ENCODE results near the gene OBI1. TPM values are rescaled to one million over a fixed set of nuclear protein-coding genes. Genes with fewer than 3 reads are reported as not detected.

OBI1 gene
- total and polyA plus RNA-seq, 2 donors (not counting 1 experiment from before 2014, with no cell fraction given) = 10.2 to 11.4 TPM

DNA sequence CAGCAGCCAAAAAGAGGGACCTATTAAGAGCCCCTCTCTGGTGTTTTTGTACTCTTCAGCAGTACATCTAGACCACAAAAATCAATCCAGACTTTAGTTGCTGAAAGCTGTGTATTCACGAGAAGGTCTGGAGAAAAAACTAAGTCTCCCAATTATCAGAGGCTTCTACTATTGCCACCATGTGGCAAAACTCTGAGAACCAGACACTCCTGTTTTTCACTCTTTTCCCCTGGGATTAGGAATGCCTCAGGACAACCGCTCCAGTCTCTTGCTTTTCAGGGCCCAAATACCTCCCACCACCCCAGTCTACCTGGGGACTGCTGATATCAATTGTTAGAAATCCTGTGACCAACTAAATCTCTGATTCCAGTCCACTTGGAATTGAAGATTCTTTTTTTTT lies 30.1 kb upstream of the OBI1 start:
- no peaks in the 10 kb centered on the region for H3K4me1 ChIP-seq (ENCODE audit: control insufficient read depth, extremely low read depth, insufficient read depth, low read length)
- TF ChIP-seq, protein P1, sequence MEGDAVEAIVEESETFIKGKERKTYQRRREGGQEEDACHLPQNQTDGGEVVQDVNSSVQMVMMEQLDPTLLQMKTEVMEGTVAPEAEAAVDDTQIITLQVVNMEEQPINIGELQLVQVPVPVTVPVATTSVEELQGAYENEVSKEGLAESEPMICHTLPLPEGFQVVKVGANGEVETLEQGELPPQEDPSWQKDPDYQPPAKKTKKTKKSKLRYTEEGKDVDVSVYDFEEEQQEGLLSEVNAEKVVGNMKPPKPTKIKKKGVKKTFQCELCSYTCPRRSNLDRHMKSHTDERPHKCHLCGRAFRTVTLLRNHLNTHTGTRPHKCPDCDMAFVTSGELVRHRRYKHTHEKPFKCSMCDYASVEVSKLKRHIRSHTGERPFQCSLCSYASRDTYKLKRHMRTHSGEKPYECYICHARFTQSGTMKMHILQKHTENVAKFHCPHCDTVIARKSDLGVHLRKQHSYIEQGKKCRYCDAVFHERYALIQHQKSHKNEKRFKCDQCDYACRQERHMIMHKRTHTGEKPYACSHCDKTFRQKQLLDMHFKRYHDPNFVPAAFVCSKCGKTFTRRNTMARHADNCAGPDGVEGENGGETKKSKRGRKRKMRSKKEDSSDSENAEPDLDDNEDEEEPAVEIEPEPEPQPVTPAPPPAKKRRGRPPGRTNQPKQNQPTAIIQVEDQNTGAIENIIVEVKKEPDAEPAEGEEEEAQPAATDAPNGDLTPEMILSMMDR (conservative IDR thresholded peaks at IDR 0.05 in 1 of 2, IDR thresholded peaks at IDR 0.05 in 1 of 2; ENCODE audit: low read depth in 1 of 2, low read length in 2 of 2) = no peak
- no peak for TF ChIP-seq EZH2 (IDR thresholded peaks at IDR 0.05; ENCODE audit: low read length, missing control alignments)
- H3K36me3 ChIP-seq (ENCODE audit: control insufficient read depth, insufficient read depth, low read length) = no peaks in the 10 kb centered on the region
- no peaks in the 10 kb centered on the region for H4K20me1 ChIP-seq (ENCODE audit: control insufficient read depth, extremely low read depth, insufficient read depth, low read length)
- H3K27me3 ChIP-seq (ENCODE audit: control insufficient read depth, insufficient read depth, low read length) = no peaks in the 10 kb centered on the region
- no peaks in the 10 kb centered on the region for H3K79me2 ChIP-seq (ENCODE audit: control insufficient read depth, insufficient read depth, low read length)
- peak in 1 of 2 donors; percentile 12 for DNase-seq (ENCODE audit: low read depth in 2 of 2)
- no peak overlapping the region for H3K4me2 ChIP-seq (ENCODE audit: extremely low read depth, insufficient read depth, low read length)
- H3K27ac ChIP-seq (ENCODE audit: insufficient read depth, low read length) = no peak overlapping the region
- no peaks in the 10 kb centered on the region for H3K9me3 ChIP-seq (ENCODE audit: control insufficient read depth, insufficient read depth, low read depth, low read length)
- H2AFZ ChIP-seq (ENCODE audit: low read length) = no peak overlapping the region
- H3K9ac ChIP-seq (ENCODE audit: insufficient read depth, low read length) = no peak overlapping the region
- no peak overlapping the region for H3K4me3 ChIP-seq (replicated peaks in 1 of 4; ENCODE audit: control extremely low read depth in 1 of 4, insufficient read depth in 1 of 4, low read depth in 3 of 4, low read length in 4 of 4)

DNA sequence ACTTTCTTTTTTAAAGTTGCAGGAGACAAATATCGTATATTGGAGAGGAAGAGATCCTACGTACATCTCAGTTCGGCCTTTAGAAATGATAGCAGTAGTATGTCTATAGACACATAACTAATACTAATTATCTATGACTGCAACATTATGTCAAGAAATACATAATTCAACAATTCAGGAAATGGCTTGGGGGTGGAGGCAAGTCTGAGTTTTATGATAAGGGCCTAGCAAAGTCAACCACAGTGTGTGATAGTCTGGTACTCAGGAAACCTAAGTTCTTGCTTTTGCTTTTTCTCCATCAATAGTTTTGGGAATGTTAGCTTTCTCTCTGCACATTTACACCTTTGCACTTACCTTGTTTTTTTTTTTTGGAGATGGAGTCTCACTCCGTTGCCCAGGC lies 27.5 kb upstream of the OBI1 start:
- H3K27ac ChIP-seq (ENCODE audit: insufficient read depth, low read length) = no peak overlapping the region
- H4K20me1 ChIP-seq (ENCODE audit: control insufficient read depth, extremely low read depth, insufficient read depth, low read length) = no peaks in the 10 kb centered on the region
- no peaks in the 10 kb centered on the region for H3K4me1 ChIP-seq (ENCODE audit: control insufficient read depth, extremely low read depth, insufficient read depth, low read length)
- no peaks in the 10 kb centered on the region for H3K36me3 ChIP-seq (ENCODE audit: control insufficient read depth, insufficient read depth, low read length)
- no peaks in the 10 kb centered on the region for H3K79me2 ChIP-seq (ENCODE audit: control insufficient read depth, insufficient read depth, low read length)
- no peak overlapping the region for H3K4me3 ChIP-seq (replicated peaks in 1 of 4; ENCODE audit: control extremely low read depth in 1 of 4, insufficient read depth in 1 of 4, low read depth in 3 of 4, low read length in 4 of 4)
- no peak for DNase-seq (ENCODE audit: low read depth in 2 of 2)
- TF ChIP-seq, protein P1 (conservative IDR thresholded peaks at IDR 0.05 in 1 of 2, IDR thresholded peaks at IDR 0.05 in 1 of 2; ENCODE audit: low read depth in 1 of 2, low read length in 2 of 2) = no peak
- no peak for TF ChIP-seq EZH2 (IDR thresholded peaks at IDR 0.05; ENCODE audit: low read length, missing control alignments)
- H3K27me3 ChIP-seq (ENCODE audit: control insufficient read depth, insufficient read depth, low read length) = no peaks in the 10 kb centered on the region
- H2AFZ ChIP-seq (ENCODE audit: low read length) = no peak overlapping the region
- H3K4me2 ChIP-seq (ENCODE audit: extremely low read depth, insufficient read depth, low read length) = no peak overlapping the region
- no peaks in the 10 kb centered on the region for H3K9me3 ChIP-seq (ENCODE audit: control insufficient read depth, insufficient read depth, low read depth, low read length)
- H3K9ac ChIP-seq (ENCODE audit: insufficient read depth, low read length) = no peak overlapping the region

DNA sequence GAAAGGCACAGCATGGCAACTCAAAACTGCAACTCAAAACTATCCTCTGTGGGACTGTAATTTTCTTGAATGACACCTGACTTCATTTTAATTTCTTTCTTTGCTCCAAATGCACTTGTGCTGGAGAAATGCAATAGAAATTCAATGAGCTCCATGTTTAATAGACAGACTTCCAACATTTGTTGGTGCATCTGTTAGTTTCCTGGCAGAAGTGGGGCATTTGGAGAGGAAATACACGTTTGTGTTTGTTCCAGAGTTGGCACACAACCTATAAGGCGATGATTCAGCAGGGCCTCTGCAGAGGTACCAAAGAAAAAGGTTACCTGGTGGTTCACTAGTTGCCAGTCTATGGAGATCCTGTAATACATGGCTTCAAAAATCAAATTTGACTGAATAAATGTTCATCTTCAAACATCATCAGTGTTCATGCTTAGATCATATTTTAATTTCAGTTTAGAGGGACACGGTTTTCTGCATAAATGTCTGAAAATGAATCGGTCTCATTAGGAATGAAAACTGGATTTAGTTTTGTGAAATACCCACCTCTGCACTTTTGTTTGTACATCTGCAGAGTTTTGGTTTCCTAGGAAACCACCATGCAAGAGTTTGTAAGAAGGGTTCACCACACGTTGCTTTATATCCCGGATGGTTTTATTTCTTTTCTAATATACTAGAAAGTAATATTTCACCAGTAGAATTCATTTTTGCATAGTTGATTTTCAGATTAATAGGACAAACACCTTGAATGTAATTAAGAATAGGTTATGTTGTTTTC lies 21.8 kb upstream of the OBI1 start:
- H3K4me1 ChIP-seq (ENCODE audit: control insufficient read depth, extremely low read depth, insufficient read depth, low read length) = no peaks in the 10 kb centered on the region
- H2AFZ ChIP-seq (ENCODE audit: low read length) = no peak overlapping the region
- H3K79me2 ChIP-seq (ENCODE audit: control insufficient read depth, insufficient read depth, low read length) = no peaks in the 10 kb centered on the region
- H3K9ac ChIP-seq (ENCODE audit: insufficient read depth, low read length) = no peak overlapping the region
- H4K20me1 ChIP-seq (ENCODE audit: control insufficient read depth, extremely low read depth, insufficient read depth, low read length) = no peaks in the 10 kb centered on the region
- H3K27ac ChIP-seq (ENCODE audit: insufficient read depth, low read length) = no peak overlapping the region
- H3K4me3 ChIP-seq (replicated peaks in 1 of 4; ENCODE audit: control extremely low read depth in 1 of 4, insufficient read depth in 1 of 4, low read depth in 3 of 4, low read length in 4 of 4) = no peak overlapping the region
- H3K4me2 ChIP-seq (ENCODE audit: extremely low read depth, insufficient read depth, low read length) = no peak overlapping the region
- TF ChIP-seq, protein P1 (conservative IDR thresholded peaks at IDR 0.05 in 1 of 2, IDR thresholded peaks at IDR 0.05 in 1 of 2; ENCODE audit: low read depth in 1 of 2, low read length in 2 of 2) = no peak
- TF ChIP-seq EZH2 (IDR thresholded peaks at IDR 0.05; ENCODE audit: low read length, missing control alignments) = no peak
- H3K27me3 ChIP-seq (ENCODE audit: control insufficient read depth, insufficient read depth, low read length) = no peaks in the 10 kb centered on the region
- no peaks in the 10 kb centered on the region for H3K36me3 ChIP-seq (ENCODE audit: control insufficient read depth, insufficient read depth, low read length)
- H3K9me3 ChIP-seq (ENCODE audit: control insufficient read depth, insufficient read depth, low read depth, low read length) = no peaks in the 10 kb centered on the region
- no peak for DNase-seq (ENCODE audit: low read depth in 2 of 2)
